VCaP (cell line): ENCODE results near the gene BICRAL.

Experiments
- H3K27ac ChIP-seq: fragments of 450-650 bp; 2 replicates; pipeline ENCODE4 v1.5.1; 2017
- TF ChIP-seq, protein P1 (sequence below): fragments of 450-650 bp; conservative IDR thresholded peaks from 2 replicates; pipeline ENCODE4 v1.5.1; 2017; ENCODE audit warnings: mild to moderate bottlenecking, moderate library complexity

The BICRAL gene

DNA sequence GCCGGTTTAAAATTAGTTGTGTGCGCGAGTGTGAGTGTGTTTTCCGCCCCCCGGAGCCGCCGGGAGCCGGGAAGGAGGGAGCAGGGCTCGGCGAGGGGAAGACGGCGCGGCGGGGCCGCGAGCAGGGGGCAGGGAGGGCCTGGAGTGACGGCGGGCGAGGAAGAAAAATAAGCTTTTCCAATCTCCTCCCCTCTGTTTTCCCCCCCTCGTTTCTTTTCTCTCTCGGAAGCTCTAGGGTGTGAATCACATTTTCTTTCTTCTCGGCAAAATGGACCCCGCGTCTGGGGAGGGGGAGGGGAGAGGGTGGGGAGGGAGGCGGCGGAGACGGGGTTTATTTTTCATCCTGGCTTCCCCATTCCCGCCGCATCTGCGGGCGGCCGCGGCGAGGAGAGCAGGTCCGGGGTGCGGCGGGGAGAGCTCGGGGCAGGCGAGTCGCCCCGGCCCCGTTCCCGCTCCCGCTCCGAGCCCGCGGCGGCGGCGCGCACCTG lies 881 bp downstream of the BICRAL start:
- TF ChIP-seq, protein P1, sequence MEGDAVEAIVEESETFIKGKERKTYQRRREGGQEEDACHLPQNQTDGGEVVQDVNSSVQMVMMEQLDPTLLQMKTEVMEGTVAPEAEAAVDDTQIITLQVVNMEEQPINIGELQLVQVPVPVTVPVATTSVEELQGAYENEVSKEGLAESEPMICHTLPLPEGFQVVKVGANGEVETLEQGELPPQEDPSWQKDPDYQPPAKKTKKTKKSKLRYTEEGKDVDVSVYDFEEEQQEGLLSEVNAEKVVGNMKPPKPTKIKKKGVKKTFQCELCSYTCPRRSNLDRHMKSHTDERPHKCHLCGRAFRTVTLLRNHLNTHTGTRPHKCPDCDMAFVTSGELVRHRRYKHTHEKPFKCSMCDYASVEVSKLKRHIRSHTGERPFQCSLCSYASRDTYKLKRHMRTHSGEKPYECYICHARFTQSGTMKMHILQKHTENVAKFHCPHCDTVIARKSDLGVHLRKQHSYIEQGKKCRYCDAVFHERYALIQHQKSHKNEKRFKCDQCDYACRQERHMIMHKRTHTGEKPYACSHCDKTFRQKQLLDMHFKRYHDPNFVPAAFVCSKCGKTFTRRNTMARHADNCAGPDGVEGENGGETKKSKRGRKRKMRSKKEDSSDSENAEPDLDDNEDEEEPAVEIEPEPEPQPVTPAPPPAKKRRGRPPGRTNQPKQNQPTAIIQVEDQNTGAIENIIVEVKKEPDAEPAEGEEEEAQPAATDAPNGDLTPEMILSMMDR, result no peak
- peak overlapping the region; percentile 99 for H3K27ac ChIP-seq

DNA sequence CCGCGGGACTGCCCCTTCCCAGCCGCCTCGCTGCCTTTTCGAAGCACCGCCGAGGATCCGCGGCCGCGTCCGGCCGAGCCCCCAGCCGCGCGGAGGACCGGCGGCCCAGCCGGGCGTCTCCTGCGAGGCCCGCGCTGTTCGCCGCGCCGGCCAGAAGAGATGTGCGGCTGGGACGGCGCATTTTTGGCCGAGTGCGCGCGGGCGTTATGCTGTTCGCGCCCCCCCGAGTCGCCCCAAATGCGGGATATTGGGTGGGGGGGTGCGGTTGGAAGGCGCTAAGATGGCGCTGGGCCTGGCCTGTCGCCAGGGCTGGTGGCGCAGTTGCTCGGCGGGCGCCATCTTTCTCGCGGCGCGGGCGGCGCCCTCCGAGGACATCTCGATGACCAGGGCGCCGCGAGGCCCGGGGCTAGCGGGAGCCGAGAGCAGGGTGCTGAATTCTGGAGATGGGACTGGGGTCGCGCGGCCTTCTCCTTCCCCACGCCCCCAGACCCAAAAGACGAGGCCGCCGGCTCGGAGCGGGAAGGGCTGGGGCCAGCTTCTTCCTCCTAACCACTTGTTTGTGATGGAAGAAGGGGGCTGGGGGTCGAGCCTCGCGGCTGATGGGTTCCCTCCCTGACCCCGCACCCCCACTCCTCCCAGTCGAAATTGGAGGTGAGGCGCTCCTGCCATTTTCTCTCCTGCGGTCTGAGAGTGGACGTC lies 1.5 kb downstream of the BICRAL start:
- H3K27ac ChIP-seq, result peak overlapping the region; percentile 99
- TF ChIP-seq, protein P1, result no peak

DNA sequence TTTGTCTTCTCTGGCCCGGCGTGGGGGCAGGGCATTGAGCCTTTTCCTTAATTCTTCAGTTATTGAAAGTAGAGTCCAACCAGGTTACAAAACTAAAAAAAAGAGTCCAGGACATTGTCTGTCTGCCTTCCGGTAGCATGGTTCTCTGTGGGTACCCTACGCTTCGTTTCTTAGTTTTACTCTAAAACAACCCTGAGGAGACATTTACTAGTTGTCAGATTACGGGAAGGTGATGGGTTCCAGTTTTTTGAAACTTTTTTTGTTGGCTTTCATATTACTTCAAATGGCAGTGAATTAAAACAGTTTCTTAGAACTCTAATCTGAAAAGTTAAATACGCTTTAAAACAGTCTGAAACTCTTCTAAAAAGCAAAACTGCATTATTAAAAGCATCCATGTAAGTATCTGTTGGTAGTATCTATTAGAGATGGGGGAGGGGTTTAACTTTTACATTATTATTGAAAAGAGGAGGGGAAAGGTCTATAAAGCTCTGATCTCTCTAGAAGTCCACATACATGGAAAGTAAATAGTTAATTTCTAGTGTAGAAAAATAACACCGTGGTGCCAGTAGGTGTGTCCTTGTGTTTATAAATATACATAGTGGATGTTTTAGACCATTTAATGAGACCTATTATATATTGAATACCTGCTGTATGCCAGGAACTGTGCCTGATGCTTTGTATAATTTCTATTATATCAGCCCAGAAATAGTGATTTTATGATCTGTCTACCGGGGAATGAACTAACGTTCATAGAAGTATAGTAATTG lies 2.2 kb downstream of the BICRAL start:
- H3K27ac ChIP-seq, result peak overlapping the region; percentile 99
- TF ChIP-seq, protein P1, result no peak

DNA sequence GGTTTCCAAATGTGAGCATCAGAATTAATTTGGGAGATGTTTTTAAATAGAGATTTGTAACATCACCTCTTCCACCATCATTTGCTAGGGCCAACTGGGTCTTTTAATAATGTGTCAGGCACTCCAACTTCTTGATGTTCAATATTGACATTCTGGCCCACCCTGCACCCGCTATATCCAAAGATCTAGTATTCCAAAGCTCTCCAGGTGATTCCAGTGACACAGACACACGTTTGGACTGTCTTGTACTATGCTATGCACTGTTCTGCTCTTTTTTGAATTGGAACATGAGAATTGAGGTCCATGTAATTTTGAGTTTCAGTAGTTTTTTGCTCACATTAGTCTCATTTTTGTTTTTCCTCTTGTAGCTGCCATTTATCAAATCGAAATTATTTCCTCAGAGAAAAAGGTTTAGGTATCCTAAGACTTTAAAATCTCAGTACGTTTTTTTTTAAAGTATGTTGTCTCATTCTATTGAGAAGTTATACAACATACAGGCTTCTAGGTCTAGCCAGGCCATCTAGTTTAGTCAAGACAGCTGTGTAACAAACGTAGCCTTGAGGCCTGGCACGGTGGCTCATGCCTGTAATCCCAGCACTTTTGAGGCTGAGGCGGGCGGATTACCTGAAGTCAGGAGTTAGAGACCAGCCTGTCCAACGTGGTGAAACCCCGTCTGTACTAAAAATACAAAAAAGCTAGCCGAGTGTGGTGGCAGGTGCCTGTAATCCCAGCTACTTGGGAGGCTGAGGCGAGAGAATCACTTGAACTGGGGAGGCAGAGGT lies 3.1 kb downstream of the BICRAL start:
- TF ChIP-seq, protein P1, result no peak
- H3K27ac ChIP-seq, result peak overlapping the region; percentile 99

DNA sequence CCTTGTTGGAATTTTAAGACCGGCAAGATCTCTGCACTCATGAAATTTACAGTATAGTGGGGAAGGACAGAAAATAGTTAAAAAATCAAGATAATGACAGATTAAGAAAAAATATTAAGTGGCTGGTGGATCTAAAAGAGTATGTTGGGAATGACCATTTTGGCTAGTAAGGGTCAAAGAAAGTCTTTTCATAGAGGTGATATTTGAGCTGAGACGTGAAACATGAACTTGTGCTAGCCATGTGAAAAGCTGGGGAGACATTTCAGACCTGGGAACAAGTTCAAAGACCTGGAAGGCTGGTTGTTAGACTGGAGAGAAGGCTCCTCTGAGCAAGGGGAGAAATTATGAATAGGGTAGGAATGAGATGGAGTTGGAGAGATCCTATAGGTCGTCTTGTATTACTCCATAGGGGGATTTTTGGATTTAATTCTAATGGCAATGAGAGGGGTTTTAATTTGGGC lies 4.7 kb downstream of the BICRAL start:
- TF ChIP-seq, protein P1, result no peak
- H3K27ac ChIP-seq, result no peak overlapping the region

DNA sequence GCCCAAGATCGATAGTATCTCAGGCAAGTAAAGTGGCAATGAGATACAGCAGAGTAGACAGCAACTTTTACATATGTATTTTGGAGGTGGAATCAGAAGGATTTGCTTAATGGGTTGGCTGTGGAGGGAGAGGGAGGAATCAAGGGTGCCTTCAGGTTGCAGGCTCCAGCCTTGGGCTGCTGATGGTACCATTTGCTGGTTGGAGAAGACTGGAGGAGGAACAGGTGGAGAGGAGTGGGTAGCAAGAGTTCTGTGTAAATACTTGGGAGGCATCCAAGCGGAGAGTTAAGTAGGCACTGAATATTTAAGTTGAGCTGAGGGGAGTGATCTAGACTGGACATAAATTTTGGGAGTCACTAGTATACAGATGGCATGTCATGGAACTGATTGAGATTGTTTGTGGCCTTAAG lies 5.2 kb downstream of the BICRAL start:
- TF ChIP-seq, protein P1, result no peak
- no peak overlapping the region for H3K27ac ChIP-seq

DNA sequence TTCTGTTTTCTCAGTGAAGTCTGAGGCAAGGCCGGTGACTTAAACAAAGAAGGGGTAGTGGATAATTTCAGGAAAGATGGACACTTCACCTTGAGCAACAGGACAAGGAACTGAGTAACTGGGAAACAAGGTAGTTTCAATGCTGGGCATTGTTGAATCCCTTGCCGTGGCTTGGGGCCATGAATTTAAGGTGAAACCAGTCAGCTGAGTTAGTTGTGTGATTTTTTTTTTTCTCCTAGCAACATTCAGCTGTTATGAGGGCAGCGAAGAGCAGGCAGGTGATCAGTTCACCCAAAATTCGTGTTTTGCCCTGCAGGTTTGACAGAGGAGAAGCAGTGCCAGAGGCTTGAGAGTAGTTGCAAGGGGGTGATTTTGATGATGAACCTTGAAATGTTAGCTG lies 6.8 kb downstream of the BICRAL start:
- TF ChIP-seq, protein P1, result no peak
- no peak overlapping the region for H3K27ac ChIP-seq
